Measurements from ENCODE around the gene FILIP1L. TPM values are rescaled to one million over a fixed set of nuclear protein-coding genes. Genes with fewer than 3 reads are reported as not detected.

FILIP1L gene
- total RNA-seq, 3 donors from 2014 or later: 19.8 to 23.7 (median 23.3) TPM

DNA sequence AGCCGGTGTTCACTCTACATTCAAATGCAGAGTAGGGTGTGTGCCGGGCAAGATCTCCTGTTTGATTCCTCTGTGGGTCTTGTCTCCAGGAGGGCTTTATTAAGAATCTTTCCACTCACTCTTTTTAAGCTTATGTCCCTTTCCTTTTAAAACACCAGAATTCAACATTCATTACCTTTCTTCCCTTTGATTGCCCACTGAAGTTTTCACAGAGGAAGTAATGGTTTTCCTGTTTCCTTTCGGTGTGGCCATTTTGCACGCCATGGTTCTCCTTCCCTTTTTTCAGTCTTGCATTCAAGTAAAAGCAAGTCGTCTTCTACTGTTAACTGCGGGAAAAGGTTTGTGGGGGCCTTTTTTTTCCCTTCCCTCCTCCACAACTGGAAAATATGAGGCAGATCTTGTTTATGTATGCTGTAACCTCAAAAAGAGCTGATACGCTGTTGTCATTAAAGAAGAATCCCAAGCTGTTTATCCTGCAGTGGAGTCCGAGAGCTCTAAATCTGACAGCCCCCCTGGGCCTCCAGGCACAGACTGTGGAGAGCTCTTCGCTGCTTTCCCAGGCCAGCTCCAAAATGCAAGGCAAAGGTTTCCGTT lies 40.5 kb downstream of the FILIP1L start:
- TF ChIP-seq POLR2AphosphoS5 (IDR thresholded peaks at IDR 0.05): no peak
- TF ChIP-seq, protein P1, sequence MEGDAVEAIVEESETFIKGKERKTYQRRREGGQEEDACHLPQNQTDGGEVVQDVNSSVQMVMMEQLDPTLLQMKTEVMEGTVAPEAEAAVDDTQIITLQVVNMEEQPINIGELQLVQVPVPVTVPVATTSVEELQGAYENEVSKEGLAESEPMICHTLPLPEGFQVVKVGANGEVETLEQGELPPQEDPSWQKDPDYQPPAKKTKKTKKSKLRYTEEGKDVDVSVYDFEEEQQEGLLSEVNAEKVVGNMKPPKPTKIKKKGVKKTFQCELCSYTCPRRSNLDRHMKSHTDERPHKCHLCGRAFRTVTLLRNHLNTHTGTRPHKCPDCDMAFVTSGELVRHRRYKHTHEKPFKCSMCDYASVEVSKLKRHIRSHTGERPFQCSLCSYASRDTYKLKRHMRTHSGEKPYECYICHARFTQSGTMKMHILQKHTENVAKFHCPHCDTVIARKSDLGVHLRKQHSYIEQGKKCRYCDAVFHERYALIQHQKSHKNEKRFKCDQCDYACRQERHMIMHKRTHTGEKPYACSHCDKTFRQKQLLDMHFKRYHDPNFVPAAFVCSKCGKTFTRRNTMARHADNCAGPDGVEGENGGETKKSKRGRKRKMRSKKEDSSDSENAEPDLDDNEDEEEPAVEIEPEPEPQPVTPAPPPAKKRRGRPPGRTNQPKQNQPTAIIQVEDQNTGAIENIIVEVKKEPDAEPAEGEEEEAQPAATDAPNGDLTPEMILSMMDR (IDR thresholded peaks at IDR 0.05): no peak
- intact Hi-C loops (cut with DNase I; ENCODE audit: low total_unique reads): no loop called here
- peak overlapping the region in 1 of 3 donors; percentile 9 for H3K4me3 ChIP-seq
- H3K36me3 ChIP-seq: no peaks in the 10 kb centered on the region
- H3K4me1 ChIP-seq: no peaks in the 10 kb centered on the region
- no peak for DNase-seq (ENCODE audit: low spot score in 2 of 2)
- peak overlapping the region; percentile 27 to 73 for H3K27ac ChIP-seq
- no peaks in the 10 kb centered on the region for H3K9me3 ChIP-seq
- no peaks in the 10 kb centered on the region for H3K27me3 ChIP-seq

DNA sequence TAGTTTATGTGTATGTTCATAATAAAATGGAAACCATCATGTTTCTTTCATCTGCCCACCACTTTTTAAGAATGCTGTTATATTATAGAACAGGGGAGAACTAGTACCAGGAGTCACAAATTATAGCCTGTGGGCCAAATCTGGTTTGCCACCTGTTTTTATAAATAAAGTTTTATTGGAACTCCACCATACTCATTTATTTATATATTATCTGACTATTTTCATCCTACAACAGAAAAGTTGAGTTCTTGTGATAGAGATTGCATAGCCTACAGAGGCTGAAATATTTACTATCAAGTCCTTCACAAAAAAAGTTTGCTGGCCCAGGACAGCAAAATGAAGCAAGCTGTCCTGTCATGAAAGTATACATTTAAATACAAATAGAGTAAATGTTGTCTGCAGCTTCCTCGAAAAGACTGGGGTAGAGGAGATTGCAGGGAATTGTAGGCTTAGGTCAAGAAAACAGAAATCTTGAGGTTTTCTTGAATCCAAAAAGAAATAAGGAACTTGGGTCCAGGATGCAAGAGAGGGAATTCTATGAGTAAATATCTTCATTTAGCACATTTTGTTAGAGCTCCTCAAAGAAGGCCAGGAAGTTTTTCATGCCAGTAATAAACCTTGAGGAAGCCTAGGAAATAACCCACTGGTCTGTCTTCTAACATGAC lies 41.1 kb downstream of the FILIP1L start:
- no peak for DNase-seq (ENCODE audit: low spot score in 2 of 2)
- peak overlapping the region; percentile 27 to 73 for H3K27ac ChIP-seq
- H3K27me3 ChIP-seq: no peaks in the 10 kb centered on the region
- H3K9me3 ChIP-seq: no peaks in the 10 kb centered on the region
- no peaks in the 10 kb centered on the region for H3K4me1 ChIP-seq
- TF ChIP-seq POLR2AphosphoS5 (IDR thresholded peaks at IDR 0.05): no peak
- TF ChIP-seq, protein P1 (IDR thresholded peaks at IDR 0.05): no peak
- no peak for TF ChIP-seq POLR2A (IDR thresholded peaks at IDR 0.05)
- intact Hi-C loops (cut with DNase I; ENCODE audit: low total_unique reads): no loop called here
- H3K36me3 ChIP-seq: no peaks in the 10 kb centered on the region
- no peak overlapping the region for H3K4me3 ChIP-seq

DNA sequence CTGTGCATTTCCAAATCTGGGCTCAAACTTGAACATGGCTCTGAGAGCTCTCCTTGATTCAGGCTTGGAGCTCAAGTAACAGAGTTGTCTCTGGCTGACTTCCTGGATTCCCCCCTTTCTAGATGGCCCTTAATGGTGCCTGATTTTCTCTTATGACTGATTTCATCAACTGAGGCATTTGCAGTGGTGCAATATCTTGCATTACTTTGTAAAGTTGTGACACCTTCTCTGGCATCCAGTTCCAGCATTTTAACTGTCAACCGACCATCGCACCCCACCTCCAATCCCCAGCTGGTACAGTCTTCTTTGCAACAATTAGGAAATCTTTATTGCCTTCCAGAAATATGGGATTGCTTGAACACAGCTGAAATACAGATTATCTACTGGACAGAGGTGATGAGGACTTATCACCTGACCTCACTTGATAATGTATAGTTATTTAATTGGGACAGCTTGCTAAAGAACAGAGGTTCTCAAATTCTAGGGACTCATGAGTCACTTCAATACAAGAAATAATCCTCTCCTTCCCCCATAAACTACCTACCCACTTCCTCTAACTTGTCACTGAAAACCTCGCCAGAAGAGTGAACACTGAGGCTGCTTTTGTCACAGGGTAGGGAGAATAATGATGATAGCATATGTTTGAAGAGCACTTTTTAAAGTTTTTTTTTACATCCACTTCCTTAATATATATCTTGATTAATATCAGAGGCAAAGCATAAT lies 41.8 kb downstream of the FILIP1L start:
- Histone ChIP-seq H3K4me3 (no peak overlapping the region), H3K36me3 (no peaks in the 10 kb centered on the region), H3K27me3 (no peaks in the 10 kb centered on the region), H3K27ac (no peak overlapping the region), H3K4me1 (no peaks in the 10 kb centered on the region), H3K9me3 (no peaks in the 10 kb centered on the region)
- intact Hi-C loops (cut with DNase I; ENCODE audit: low total_unique reads): no loop called here
- no peak for DNase-seq (ENCODE audit: low spot score in 2 of 2)
- no peak for TF ChIP-seq POLR2AphosphoS5 (IDR thresholded peaks at IDR 0.05)
- no peak for TF ChIP-seq POLR2A (IDR thresholded peaks at IDR 0.05)
- TF ChIP-seq, protein P1 (IDR thresholded peaks at IDR 0.05): no peak

DNA sequence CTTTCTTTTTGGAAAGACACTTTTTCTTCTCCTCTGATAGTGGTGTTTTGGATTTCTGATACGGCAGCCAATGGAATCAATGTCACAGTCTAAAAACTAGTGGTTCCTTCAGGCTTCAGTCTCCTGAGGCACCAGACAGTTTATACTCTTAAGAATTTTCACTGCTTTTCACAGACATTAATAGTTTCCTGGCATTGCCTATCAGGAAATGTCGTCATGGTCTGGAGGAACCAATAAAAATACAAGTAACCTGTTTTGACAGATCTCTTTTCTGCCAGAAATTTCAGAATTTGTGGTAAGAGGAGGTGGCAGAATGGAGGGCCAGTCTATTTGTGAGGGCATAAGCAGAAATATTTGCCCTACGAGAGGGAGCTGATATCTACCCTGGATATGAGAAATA lies 44.8 kb downstream of the FILIP1L start:
- no peak overlapping the region for H3K27ac ChIP-seq
- no peaks in the 10 kb centered on the region for H3K36me3 ChIP-seq
- no peaks in the 10 kb centered on the region for H3K4me1 ChIP-seq
- TF ChIP-seq POLR2AphosphoS5 (IDR thresholded peaks at IDR 0.05) (no peak), POLR2A (IDR thresholded peaks at IDR 0.05) (no peak)
- H3K4me3 ChIP-seq: no peak overlapping the region
- H3K9me3 ChIP-seq: no peaks in the 10 kb centered on the region
- intact Hi-C loops (cut with DNase I; ENCODE audit: low total_unique reads): no loop called here
- no peaks in the 10 kb centered on the region for H3K27me3 ChIP-seq
- no peak for DNase-seq (ENCODE audit: low spot score in 2 of 2)

DNA sequence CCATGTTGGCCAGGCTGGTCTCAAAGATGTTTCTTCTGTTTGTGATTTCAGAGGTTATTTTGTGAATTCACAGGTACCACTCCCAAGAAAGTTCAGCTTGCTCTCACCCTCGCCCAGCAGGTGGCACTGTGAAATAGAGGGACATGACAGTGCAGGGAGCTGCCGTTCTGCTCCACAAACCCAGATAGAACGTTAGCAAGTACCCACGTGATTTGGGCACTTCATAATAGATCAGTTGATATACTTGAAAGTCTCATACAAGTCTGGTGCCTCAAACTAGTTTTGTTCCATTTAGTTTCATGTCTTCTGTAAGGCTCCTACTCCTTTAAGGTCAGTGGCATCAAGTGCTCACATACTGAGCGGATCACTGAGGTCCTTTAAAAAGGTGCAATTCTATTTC lies 45.5 kb downstream of the FILIP1L start:
- no peak overlapping the region for H3K27ac ChIP-seq
- peak; percentile 51 to 74 for DNase-seq (ENCODE audit: low spot score in 2 of 2)
- intact Hi-C loops (cut with DNase I; ENCODE audit: low total_unique reads): no loop called here
- no peaks in the 10 kb centered on the region for H3K36me3 ChIP-seq
- no peaks in the 10 kb centered on the region for H3K9me3 ChIP-seq
- peak in 1 of 3 donors; percentile 38 for TF ChIP-seq POLR2AphosphoS5 (IDR thresholded peaks at IDR 0.05)
- TF ChIP-seq, protein P1 (IDR thresholded peaks at IDR 0.05): peak; percentile 28 to 75 (median 51)
- TF ChIP-seq POLR2A (IDR thresholded peaks at IDR 0.05): no peak
- no peaks in the 10 kb centered on the region for H3K4me1 ChIP-seq
- no peaks in the 10 kb centered on the region for H3K27me3 ChIP-seq
- no peak overlapping the region for H3K4me3 ChIP-seq

Measured in breast epithelium (tissue), 4 donors.